NCI-H2196 (cell line): ENCODE data around the gene TRPM4.
"Not testable (repeated sequence)": the region's sequence is repeated elsewhere in the genome, so short reads cannot be mapped to it uniquely, and the experiment has no call there.

ENCODE experiments used
- DNase-seq: peaks from one replicate; lab custom pipeline; 2025; ENCODE audit not compliant: unreplicated experiment; lab: John Stamatoyannopoulos, UW

The TRPM4 gene

DNA sequence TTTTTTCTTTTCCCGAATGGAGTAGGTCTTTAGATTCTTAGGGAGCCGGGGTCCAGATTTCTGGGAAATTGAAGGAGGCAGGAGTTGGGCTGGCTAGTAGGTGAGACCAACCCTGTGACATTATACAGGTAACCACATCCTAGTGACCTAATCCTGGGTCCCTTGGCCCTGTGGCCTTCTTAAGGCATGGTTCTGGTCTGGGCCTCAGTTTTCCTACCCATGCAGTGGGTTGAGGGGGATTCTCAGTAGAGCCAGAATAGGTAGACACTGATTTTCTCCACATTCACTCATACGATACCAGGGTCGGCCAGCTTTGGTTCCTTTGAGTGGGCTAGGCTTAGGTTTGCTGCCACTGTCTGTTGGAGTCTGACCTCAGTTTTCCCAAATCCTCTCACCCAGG lies 31.0 kb upstream of the TRPM4 start:
- no peak for DNase-seq

DNA sequence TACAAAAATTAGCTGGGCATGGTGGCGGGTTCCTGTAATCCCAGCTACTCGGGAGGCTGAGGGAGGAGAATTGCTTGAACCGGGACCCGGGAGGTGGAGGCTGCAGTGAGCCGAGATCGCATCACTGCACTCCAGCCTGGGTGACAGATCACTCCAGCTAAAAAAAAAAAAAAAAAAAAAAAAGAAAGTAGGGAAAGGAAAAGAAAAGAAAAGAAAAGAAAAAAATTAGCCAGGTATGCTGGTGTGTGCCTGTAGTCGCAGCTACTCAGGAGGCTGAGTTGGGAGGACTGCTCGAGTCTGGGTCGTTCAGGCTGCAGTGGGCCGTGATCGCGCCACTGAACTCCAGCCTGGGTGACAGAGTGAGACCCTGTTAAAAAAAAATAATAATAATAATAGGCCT lies 30.4 kb upstream of the TRPM4 start:
- DNase-seq, result not testable (repeated sequence)

DNA sequence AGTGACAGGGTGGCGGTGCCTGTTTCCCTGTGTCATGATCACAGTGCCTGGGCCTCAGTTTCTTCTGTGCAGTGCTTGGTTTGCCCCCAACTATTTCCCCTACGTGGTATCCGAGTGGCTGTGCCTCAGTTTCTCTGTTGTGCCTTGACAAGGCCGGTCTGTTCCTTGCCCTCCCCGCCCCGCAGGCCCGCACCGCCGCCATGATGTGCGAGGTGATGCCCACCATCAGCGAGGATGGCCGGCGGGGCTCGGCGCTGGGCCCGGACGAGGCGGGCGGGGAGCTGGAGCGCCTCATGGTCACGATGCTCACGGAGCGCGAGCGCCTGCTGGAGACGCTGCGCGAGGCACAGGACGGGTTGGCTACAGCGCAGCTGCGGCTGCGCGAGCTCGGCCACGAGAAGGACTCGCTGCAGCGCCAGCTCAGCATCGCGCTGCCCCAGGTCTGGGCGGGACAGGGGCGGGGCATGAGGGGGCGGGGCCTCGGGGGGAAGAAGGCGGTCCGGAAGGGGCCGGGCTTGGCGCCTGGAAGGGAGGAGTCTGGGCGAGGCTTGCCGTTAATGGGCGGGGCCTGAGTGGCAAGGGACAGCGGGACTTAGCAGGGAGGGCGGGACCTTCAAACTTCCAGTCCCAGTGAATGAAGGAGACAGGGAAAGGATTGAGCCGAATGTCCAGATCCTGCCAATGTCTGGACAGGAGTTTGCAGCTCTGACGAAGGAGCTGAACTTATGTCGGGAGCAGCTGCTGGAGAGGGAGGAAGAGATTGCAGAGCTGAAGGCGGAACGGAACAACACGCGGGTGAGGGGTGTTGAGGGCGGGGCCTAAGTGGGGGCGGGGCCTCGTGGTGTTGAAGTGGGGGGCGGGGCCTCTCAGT lies 29.7 kb upstream of the TRPM4 start:
- DNase-seq, result peak; percentile 100

DNA sequence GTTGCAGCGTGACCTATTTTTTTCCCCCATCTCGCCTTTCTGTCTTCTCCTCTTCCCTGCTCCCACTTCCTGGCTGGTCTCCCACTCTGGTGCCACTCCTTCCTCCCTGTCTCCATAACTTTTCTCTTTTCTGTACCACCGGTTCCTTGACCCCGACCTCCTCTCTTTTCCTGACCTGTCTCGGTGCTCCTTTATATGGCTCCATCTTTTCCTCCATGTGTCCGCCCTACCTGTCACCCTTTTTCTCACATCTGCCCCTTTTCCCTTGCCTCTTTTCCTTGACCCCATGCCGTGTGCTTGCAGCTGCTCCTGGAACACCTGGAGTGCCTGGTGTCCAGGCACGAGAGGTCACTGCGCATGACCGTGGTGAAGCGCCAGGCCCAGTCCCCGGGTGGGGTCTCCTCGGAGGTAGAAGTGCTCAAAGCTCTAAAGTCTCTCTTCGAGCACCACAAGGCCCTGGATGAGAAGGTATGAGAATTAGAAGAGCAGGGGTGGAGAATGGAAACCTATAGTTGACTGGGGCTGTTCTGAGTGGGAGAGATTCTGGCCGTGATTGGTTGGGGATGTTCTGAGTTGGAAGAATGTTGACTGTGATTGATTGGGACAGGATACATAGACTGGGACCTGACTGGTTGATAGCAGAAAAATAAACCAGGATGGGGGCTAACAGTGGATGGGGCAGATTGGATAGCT lies 28.9 kb upstream of the TRPM4 start:
- no peak for DNase-seq

DNA sequence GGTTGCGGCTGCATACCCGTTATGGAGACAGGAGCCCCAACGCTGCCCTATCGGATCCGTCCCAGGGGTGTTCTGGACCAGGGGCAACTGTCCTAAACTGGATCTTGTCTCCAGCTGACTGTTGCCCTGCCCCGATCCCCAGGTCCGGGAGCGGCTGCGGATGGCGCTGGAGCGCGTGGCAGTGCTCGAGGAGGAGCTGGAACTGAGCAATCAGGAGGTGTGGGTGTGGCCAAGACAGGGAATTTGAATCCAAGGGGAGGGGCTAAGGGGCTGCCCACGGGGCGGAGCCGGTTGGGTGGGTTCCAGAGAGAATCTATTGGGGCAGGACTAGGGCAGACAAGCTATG lies 28.4 kb upstream of the TRPM4 start:
- peak; percentile 78 for DNase-seq

DNA sequence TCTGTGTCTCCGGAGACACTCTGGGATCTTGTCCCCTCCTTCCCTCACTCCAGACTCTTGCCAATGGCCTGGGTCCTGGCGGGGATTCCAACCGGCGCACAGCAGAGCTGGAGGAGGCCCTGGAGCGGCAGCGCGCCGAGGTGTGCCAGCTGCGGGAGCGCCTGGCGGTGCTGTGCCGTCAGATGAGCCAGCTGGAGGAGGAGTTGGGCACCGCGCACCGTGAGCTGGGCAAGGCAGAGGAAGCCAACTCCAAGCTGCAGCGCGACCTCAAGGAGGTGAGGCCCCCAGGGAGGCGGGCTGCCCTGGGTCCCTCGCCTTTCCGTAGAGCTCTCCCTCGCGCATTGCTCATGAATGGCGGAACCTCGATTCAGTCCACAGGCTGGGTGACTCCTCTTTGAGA lies 27.3 kb upstream of the TRPM4 start:
- no peak for DNase-seq

DNA sequence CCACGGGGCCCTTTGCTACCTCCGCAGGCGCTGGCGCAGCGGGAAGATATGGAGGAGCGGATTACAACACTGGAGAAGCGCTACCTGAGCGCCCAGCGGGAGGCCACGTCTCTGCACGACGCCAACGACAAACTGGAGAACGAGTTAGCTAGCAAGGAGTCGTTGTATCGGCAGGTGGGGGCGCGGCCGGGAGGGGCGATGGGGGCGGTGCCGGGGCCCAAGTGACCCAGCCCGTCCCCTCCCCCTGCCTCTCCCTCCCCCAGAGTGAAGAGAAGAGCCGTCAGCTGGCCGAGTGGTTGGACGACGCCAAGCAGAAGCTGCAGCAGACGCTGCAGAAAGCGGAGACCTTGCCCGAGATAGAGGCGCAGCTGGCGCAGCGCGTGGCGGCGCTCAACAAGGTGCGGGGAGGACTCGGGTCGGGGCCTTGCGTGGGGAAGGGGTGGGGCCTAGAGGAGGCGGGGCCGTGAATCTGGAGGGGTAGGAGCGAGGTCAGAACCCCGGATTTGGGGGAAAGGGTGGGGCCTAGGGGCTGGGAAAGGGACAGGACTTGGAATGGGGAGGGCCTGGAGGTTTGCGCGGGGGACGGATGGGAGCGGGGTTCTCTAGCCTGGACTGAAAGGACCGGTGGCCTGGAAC lies 24.5 kb upstream of the TRPM4 start:
- no peak for DNase-seq

DNA sequence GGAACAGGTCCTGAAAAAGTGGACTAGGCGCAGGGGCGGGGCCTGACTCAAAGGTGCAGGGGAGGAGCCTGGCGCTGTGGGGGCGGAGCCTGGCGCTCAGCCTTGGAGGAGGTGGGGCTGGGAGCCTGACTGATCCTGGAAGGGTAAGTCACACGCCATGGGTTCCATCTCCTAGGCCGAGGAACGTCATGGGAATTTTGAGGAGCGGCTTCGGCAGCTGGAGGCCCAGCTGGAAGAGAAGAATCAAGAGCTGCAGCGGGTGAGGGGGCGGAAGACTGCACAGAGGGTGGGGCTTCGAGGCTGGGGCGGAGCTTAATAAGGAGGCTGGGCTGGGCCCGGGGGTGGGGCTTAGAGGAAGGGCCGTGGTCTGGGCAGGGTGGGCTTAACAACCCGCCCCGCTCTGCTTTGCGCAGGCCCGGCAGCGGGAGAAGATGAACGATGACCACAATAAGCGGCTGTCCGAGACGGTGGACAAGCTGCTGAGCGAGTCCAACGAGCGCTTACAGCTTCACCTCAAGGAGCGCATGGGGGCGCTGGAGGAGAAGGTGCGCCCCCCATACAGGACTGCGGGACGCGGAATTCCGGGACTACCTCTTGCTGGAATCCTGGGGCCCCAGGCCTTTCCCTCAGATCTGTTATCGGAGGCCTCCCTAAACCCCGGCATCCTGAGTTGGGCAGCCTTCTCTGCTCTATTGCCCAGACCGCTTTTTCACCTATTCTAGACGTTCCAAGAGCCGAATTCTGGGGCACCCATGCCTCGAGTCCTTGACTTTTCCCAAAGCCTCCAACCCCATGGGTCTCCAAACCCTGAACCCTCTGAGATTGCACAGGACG lies 23.8 kb upstream of the TRPM4 start:
- no peak for DNase-seq

DNA sequence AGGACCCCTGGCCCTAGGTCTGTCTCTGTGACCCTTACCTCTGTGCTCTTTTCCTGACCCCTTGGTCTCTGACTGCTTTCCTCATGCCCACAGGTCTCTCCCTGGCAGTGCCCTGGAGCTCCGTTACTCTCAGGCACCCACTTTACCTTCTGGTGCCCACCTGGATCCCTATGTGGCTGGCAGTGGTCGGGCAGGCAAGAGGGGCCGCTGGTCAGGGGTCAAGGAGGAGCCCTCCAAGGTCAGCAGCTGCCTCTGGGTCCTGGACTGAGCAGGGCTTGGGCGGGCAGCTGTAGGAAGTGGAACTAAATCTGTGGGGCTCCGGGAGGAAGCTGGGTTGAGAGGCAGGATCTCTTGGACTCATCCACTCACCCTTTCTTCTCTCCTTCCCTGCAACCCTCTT lies 21.9 kb upstream of the TRPM4 start:
- DNase-seq, result no peak

DNA sequence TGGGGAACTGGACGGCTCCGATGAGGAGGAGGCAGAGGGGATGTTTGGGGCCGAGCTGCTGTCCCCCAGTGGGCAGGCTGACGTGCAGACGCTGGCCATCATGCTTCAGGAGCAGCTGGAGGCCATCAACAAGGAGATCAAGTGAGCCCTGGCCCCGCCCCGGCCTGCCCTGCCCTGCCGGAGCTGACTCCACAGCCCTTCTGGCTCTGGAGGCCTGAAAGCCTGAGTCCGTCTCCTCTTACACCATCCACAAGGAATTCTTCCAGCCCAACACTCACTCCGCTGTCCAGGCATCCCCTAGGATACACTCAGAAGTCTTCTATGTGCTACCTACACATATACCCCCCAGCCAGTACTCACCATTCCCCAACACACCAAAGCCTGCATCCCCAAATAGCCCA lies 20.8 kb upstream of the TRPM4 start:
- no peak for DNase-seq

DNA sequence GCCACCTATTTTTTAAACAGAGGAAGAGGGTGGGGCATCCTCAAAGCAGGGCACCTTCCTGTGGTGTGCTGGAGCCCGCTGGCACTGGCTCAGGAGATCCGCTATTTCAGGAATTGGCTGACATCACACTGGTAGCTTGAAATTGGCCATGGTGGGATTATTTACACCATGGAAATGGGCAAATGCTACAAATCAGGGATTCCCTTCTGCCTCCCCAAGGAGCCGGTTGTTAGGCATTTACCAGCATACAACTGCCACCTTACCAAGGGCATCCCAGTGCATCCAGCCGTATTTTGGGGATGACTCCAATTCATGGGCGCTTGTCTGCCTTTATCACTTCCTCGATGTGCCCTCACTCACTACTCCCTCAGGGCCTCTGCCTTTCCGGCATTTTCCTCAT lies 16.6 kb upstream of the TRPM4 start:
- DNase-seq, result no peak

DNA sequence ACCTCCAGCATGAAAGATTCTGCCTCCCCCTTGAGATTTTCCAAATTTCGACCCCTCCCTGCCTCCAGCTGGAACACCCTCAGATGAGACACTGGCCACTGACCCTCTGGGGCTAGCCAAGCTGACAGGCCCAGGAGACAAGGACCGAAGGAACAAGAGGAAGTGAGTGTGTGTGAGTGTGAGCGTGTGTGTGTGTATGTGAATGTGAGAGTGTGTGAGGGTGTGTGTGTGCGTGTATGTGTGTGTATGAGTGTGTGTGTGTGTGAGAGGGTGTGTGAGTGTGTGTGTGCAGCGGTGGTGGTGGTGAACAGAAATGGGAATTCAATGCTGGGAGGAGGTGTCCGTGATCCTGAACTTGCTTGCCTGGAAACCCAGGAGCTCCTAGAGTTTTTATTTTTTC lies 16.2 kb upstream of the TRPM4 start:
- no peak for DNase-seq

DNA sequence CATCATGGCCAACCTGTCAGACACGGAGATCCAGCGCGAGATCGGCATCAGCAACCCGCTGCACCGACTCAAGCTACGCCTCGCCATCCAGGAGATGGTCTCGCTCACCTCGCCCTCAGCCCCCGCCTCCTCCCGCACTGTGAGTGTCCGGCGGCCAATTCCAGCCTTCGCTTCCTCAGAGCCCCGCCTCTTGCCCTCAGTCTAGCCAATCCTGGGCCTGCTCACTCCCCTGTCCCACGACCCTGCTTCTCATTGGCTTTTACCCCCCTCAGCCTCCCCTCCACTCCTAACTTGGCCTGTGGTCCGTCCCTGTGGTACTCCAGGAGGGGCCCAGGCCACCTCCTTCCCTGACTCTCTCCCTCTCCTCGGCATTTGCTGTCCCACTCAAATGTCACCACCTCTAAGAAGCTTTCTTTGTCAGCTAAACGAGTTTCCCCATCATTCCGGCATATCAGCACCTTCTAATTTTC lies 14.7 kb upstream of the TRPM4 start:
- DNase-seq, result peak; percentile 95

DNA sequence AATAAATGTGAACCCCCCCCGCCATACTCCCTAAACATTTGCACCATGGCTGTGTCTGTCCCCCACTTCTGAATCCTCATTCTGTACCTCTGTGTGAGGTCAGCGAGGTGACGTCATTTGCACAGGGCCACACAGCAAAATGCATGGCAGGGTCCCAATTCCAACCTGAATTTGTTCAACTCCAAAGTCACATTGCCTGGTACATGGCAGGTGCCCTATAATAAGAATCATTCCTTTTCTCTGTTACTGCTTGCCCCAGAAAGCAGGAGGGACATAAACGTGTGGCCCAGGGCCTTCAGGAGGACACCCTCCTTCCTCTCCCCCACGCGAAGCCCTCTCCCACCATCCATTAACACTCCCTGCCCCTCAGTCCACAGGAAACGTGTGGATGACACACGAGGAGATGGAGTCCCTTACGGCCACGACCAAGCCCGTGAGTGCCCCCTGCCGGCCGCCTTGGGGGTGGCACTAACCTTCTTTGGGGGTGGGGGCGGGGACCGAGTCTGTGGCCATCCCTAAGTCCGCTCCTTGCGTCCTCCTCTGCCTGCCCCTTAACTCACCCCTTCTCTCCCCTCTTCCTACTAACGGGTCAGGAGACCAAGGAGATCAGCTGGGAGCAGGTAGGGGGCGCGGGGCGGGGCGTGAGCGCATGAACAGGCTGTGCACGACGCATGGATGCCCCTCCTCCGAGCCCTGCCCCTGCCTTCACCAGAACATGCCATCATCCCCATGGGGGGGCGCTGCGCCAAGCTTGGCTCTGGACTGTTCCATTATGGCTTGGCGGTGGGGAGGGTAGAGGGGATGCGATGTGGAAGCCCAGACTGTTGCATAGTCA lies 11.8 kb upstream of the TRPM4 start:
- peak; percentile 68 for DNase-seq

DNA sequence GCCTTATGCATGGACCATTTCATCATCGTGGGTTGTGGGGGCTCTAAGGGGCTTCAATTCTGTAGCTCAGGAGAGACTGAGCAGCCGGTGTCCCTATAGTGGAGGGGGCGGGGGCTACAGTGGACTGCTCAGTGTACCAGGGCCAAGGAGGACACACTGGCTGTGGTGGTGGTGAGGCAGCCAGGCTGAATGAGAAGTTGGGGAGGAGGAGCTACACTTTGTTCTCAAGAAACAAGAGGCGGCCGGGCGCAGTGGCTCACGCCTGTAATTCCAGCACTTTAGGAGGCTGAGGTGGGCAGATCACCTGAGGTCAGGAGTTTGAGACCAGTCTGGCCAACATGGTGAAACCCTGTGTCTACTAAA lies 11.2 kb upstream of the TRPM4 start:
- DNase-seq, result not testable (repeated sequence)

DNA sequence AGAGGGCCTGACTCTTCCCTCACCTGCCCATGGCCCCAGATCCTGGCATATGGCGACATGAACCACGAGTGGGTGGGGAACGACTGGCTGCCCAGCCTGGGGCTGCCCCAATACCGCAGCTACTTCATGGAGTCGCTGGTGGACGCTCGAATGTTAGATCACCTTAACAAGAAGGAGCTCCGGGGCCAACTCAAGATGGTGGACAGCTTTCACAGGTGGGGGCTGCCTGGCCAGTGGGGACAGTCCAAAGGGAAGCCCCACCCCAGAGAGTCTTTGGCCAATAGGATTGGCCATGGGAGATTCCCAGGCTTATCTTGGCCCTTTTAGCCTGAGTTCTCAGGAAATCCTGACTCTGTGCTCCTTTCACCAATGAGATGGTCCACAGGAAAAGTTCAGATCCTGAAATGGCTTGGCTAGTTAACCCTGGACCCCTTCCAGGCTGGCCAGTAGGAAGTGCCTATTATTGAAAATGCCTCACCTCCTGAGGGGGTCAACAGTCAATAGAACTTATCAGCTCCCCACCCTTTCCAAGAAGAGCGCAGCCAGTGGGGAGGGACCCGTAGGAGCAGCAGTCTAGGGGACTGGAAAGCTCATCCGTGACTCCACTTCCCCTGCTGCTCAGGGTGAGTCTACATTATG lies 9.4 kb upstream of the TRPM4 start:
- no peak for DNase-seq

DNA sequence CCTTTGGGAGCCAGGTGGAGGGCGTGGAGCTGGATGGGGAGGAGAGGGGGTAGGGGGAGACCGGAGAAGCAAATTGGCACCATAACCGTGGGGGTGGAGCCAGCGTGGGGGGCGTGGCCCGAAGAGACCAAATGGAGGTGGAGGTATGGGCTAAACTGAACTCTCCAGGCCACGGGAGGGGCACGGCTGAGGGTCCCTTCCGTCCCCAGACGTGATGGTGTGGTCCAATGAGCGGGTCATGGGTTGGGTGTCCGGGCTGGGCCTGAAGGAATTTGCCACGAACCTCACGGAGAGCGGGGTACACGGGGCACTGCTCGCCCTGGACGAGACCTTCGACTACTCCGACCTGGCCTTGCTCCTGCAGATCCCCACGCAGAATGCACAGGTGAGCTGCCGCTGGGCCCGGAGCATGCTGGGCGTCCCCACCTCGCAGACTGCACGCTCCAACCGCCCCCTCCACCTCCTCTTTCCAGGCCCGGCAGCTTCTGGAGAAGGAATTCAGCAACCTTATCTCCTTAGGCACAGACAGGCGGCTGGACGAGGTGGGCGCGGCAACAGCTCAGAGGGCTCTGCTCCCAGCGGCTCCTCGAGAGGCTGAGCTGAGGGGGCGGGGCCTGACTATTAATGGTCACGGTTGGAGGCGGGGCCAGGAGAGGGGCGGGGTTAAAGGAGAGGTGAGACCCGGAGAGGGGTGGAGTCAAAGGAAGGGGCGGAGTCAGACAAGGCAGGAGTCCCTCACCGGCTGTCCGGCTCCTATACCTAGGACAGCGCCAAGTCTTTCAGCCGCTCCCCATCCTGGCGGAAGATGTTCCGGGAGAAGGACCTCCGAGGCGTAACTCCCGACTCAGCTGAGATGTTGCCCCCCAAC lies 8.6 kb upstream of the TRPM4 start:
- peak; percentile 97 for DNase-seq

DNA sequence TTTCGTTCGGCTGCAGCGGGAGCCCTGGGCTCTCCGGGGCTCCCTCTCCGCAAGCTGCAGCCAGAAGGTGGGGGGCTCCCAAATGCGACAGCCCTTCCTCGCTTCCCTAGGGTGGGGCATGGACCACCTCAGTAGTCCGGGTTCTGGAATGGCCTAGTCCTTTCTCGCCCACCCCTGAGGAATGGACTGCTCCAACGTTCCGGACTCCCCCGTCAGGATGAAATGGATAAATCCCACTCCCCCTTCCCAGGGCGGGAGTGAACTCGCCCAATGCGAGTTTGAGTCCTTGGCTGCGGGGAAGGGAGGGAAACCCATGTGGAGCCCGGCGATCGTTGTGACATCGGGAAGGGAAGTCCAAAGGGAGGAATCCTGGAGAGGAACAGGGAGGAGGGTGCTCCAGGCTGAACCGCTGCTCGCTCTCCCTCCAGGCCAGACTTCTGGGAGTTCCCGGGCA lies 7.9 kb upstream of the TRPM4 start:
- DNase-seq, result peak; percentile 79
